ENCODE results near the gene IGSF9.

Gene IGSF9

DNA sequence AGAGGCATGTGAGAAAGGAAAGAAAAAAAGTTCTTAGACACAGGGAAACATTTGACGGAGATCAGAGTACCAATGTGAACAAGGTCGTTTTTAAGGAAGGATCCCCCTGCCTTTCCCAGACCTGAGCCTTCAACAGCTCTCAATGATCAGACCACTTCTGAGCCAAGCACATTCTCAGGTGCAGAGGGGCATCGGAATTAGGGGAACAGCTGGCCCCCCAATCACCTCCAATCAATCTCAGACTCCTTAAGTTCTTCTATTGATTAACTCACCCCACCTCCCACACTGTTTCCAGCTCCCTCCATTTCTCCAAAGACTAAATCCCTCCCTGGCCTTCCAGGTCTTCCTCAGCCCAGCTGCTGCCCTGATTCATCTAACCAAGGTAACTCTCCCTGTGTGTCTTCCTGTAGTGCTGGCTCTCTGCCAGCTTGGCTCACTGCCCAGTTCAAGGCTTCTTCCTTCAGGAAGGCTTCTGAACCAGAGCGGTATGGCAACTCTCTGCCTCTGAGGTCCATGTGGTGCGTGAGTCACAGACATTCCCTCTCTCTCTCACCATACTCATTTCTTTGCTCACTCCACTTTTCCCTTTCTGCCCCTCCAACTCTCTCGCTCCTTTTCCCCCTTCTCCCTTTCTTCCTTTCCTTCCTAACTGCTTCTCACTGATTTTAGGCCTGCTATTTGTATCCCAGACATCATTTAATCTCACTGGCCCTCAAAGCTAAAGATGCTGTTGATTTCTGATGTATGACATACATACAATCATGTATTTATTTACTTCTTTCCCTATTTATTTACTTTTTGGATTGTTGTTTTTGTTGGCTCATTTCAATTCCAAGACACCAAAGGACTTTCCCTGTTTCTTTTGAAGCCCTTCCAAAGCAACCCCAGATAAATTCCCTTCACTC lies 63.5 kb downstream of the IGSF9 start:
- ChIA-PET CTCF (interaction anchor here (1.4 kb wide), 1 partner anchor 9 kb away, joined by 3 read pairs; no protein-coding TSS in a partner anchor), POLR2A (no interaction called here)
- TF ChIP-seq BHLHE40 (IDR thresholded peaks at IDR 0.05; ENCODE audit: borderline replicate concordance) (no peak), FOXA1 (IDR thresholded peaks at IDR 0.05) (no peak), SUZ12 (IDR thresholded peaks at IDR 0.05) (no peak), TARDBP (IDR thresholded peaks at IDR 0.05) (no peak), HDGF (IDR thresholded peaks at IDR 0.05; ENCODE audit: borderline replicate concordance) (no peak), SP1 (IDR thresholded peaks at IDR 0.05) (no peak), ZNF384 (IDR thresholded peaks at IDR 0.05) (no peak), ARNT (IDR thresholded peaks at IDR 0.05) (no peak), NFRKB (IDR thresholded peaks at IDR 0.05) (no peak), L3MBTL2 (conservative IDR thresholded peaks at IDR 0.05) (no peak), LEF1 (IDR thresholded peaks at IDR 0.05; ENCODE audit: borderline replicate concordance) (no peak), ELF4 (IDR thresholded peaks at IDR 0.05) (no peak), CTBP1 (IDR thresholded peaks at IDR 0.05; ENCODE audit: borderline replicate concordance) (no peak), FOXK2 (IDR thresholded peaks at IDR 0.05) (no peak), FOXM1 (IDR thresholded peaks at IDR 0.05; ENCODE audit: borderline replicate concordance) (no peak)
- TF ChIP-seq, protein P1, sequence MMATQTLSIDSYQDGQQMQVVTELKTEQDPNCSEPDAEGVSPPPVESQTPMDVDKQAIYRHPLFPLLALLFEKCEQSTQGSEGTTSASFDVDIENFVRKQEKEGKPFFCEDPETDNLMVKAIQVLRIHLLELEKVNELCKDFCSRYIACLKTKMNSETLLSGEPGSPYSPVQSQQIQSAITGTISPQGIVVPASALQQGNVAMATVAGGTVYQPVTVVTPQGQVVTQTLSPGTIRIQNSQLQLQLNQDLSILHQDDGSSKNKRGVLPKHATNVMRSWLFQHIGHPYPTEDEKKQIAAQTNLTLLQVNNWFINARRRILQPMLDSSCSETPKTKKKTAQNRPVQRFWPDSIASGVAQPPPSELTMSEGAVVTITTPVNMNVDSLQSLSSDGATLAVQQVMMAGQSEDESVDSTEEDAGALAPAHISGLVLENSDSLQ (IDR thresholded peaks at IDR 0.05): no peak
- peak; percentile 37 for DNase-seq (ENCODE audit: extremely low spot score)

DNA sequence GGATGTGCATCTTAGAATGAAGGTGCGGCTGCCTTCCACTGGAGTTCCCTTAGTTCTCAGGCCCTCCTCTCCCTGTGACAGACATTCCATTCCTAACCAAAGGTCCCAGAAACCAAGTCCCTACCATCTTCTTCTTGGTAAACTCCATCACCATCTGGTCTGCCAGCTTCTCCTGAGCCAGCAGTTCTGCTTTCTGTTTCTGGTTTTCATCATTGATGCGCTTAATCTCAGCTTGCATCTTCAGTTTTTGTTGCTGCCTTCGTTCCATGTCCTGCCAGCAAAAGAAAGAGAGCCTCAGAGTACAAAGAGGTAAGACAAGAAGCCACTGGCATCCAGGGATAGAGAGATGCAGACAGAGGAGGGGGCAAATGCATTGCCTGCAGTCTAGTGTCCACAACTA lies 65.0 kb downstream of the IGSF9 start:
- DNase-seq (ENCODE audit: extremely low spot score): no peak
- TF ChIP-seq FOXK2 (IDR thresholded peaks at IDR 0.05): no peak
- no peak for TF ChIP-seq NFRKB (IDR thresholded peaks at IDR 0.05)
- TF ChIP-seq ARNT (IDR thresholded peaks at IDR 0.05): no peak
- TF ChIP-seq CTBP1 (IDR thresholded peaks at IDR 0.05; ENCODE audit: borderline replicate concordance): no peak
- TF ChIP-seq, protein P1 (IDR thresholded peaks at IDR 0.05): no peak
- TF ChIP-seq BHLHE40 (IDR thresholded peaks at IDR 0.05; ENCODE audit: borderline replicate concordance): no peak
- TF ChIP-seq HDGF (IDR thresholded peaks at IDR 0.05; ENCODE audit: borderline replicate concordance): no peak
- no peak for TF ChIP-seq ELF4 (IDR thresholded peaks at IDR 0.05)
- TF ChIP-seq SP1 (IDR thresholded peaks at IDR 0.05): no peak
- no peak for TF ChIP-seq FOXM1 (IDR thresholded peaks at IDR 0.05; ENCODE audit: borderline replicate concordance)
- no peak for TF ChIP-seq FOXA1 (IDR thresholded peaks at IDR 0.05)
- no peak for TF ChIP-seq ZNF384 (IDR thresholded peaks at IDR 0.05)
- TF ChIP-seq SUZ12 (IDR thresholded peaks at IDR 0.05): no peak
- ChIA-PET CTCF (no interaction called here), POLR2A (no interaction called here)

DNA sequence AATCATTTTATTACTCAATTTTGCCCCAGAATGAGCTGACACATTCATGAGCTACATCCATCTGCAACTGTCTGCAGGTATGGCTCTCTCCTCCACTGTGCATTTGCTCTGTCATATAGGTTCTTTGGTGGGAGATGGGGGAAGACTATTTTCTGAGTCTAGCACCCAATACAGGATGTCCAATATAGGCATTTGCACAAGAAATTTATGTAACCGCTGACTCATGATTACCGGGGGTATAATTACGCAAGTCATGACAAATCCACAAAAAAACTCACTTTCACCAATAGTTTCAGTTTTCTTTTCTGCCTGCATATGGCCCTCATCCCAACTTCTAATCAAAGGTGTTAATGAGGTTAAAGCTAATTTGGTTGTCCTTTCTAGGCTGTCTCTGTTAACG lies 65.4 kb downstream of the IGSF9 start:
- no peak for DNase-seq (ENCODE audit: extremely low spot score)
- TF ChIP-seq ZNF384 (IDR thresholded peaks at IDR 0.05): no peak
- no peak for TF ChIP-seq HDGF (IDR thresholded peaks at IDR 0.05; ENCODE audit: borderline replicate concordance)
- no peak for TF ChIP-seq SP1 (IDR thresholded peaks at IDR 0.05)
- TF ChIP-seq FOXA1 (IDR thresholded peaks at IDR 0.05): no peak
- TF ChIP-seq ARNT (IDR thresholded peaks at IDR 0.05): no peak
- TF ChIP-seq CTBP1 (IDR thresholded peaks at IDR 0.05; ENCODE audit: borderline replicate concordance): no peak
- TF ChIP-seq BHLHE40 (IDR thresholded peaks at IDR 0.05; ENCODE audit: borderline replicate concordance): no peak
- no peak for TF ChIP-seq SUZ12 (IDR thresholded peaks at IDR 0.05)
- no peak for TF ChIP-seq FOXM1 (IDR thresholded peaks at IDR 0.05; ENCODE audit: borderline replicate concordance)
- no peak for TF ChIP-seq L3MBTL2 (conservative IDR thresholded peaks at IDR 0.05)
- TF ChIP-seq TARDBP (IDR thresholded peaks at IDR 0.05): no peak
- TF ChIP-seq FOXK2 (IDR thresholded peaks at IDR 0.05): no peak
- TF ChIP-seq, protein P1 (IDR thresholded peaks at IDR 0.05): no peak
- TF ChIP-seq NFRKB (IDR thresholded peaks at IDR 0.05): no peak
- TF ChIP-seq ELF4 (IDR thresholded peaks at IDR 0.05): no peak
- no peak for TF ChIP-seq LEF1 (IDR thresholded peaks at IDR 0.05; ENCODE audit: borderline replicate concordance)
- ChIA-PET CTCF (interaction anchor here (0.9 kb wide), 1 partner anchor 81 kb away, joined by 4 read pairs; no protein-coding TSS in a partner anchor), POLR2A (no interaction called here)

DNA sequence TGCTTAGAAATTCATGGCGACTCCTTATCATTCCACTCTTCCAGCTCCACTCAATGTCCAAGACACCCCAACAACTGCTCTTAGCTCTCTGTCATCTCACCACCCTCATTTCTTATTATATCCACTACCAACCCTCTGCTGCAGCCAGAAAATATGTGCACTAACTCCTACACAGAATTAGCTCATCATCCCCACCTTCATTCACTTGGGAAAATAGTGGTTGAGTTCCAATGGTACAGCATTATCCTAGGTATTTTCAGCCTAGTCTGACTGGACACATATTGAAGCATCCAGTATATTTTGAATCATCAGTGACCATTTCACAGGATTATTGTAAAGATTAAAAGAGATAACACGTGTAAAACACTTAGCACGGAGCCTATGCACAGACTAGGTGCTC lies 66.3 kb downstream of the IGSF9 start:
- POLR2A ChIA-PET: interaction anchor here (1.2 to 1.5 kb wide), 2 partner anchors 12 to 45 kb away, joined by 3 to 5 read pairs; partner anchors contain the start of gene TAGLN2
- CTCF ChIA-PET: interaction anchor here (0.9 kb wide), 1 partner anchor 80 kb away, joined by 4 read pairs; no protein-coding TSS in a partner anchor

DNA sequence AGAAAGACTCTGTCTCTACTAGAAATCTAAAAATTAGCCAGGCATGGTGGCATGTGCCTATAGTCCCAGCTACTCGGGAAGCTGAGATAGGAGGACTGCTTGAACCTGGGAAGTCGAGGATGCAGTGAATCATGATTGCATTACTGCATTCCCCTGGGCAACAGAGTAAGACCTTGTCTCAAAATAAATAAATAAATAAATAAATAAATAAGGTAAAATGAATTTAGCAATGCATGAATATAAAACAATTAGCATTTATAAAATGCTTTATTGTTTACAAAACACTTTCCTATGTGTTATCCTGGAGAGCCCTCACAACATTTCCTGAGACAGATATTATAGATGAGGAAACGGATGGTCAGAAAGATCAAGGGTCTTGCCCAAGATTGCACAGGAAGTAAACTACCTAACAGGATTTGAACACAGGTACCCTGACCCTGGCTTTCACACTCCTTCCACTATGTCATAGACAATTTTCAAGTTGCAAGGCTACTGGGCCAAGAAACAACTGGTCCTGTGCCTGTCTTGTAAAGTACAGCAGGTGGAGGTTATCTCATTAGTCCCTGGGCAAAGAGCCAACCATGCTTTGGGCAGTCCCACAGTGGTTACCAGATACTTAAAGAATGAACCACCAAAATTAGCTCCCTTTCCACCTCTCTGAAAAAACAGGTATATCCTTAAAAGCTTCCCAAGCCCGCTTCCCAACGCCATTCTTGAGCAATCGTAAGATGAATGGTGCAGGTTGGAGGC lies 67.5 kb downstream of the IGSF9 start:
- TF ChIP-seq SUZ12 (IDR thresholded peaks at IDR 0.05): no peak
- TF ChIP-seq ARNT (IDR thresholded peaks at IDR 0.05): no peak
- no peak for TF ChIP-seq BHLHE40 (IDR thresholded peaks at IDR 0.05; ENCODE audit: borderline replicate concordance)
- TF ChIP-seq ZNF384 (IDR thresholded peaks at IDR 0.05): no peak
- no peak for TF ChIP-seq TARDBP (IDR thresholded peaks at IDR 0.05)
- TF ChIP-seq CTBP1 (IDR thresholded peaks at IDR 0.05; ENCODE audit: borderline replicate concordance): no peak
- no peak for TF ChIP-seq SP1 (IDR thresholded peaks at IDR 0.05)
- no peak for TF ChIP-seq FOXM1 (IDR thresholded peaks at IDR 0.05; ENCODE audit: borderline replicate concordance)
- TF ChIP-seq ELF4 (IDR thresholded peaks at IDR 0.05): no peak
- no peak for TF ChIP-seq NFRKB (IDR thresholded peaks at IDR 0.05)
- no peak for TF ChIP-seq L3MBTL2 (conservative IDR thresholded peaks at IDR 0.05)
- TF ChIP-seq FOXK2 (IDR thresholded peaks at IDR 0.05): no peak
- DNase-seq (ENCODE audit: extremely low spot score): no peak
- ChIA-PET POLR2A (interaction anchor here (1.2 to 1.5 kb wide), 2 partner anchors 13 to 47 kb away, joined by 3 to 5 read pairs; partner anchors contain the start of gene TAGLN2), CTCF (no interaction called here)

More for the DNA sequence above, 66.3 kb downstream of the IGSF9 start:
- TF ChIP-seq L3MBTL2 (conservative IDR thresholded peaks at IDR 0.05) (no peak), CTBP1 (IDR thresholded peaks at IDR 0.05; ENCODE audit: borderline replicate concordance) (no peak), NFRKB (IDR thresholded peaks at IDR 0.05) (no peak), HDGF (IDR thresholded peaks at IDR 0.05; ENCODE audit: borderline replicate concordance) (no peak), TARDBP (IDR thresholded peaks at IDR 0.05) (no peak), LEF1 (IDR thresholded peaks at IDR 0.05; ENCODE audit: borderline replicate concordance) (no peak)
- no peak for DNase-seq (ENCODE audit: extremely low spot score)
